ENCODE measurements around the gene LMO1.
A peak's percentile ranks its signal among the peaks of the same experiment; 100 is the strongest.

The LMO1 gene

DNA sequence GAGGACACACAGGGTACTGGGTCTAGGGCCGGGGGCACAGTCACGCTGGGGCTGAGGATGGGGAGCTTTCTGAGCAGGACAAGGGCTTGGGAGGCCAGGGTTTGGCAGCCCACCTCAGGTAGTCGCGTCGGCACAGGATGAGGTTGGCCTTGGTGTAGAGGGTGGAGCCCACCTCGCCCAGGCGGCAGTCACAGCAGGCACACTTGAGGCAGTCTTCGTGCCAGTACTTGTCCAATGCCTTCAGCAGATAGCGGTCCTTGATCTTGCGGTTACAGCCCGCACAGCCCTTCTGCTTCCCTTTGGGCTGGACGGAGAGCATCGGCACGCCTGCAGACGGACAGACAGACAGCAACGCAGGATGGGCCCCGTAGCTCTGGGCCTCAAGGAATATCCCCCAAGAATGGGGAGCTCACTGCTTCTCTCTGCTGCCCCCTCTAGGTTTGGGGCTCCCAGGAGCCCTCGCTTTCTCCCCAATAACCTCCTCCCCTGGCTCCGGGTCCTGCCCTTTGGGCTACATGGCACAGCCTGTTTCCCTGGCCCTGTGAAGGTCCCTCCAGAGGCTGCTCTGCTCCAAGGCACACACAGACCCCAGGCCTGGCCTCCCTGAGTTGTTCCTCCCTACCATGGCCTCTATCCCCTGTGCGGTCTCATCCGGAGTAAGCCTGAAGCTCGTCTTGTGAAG, 33.4 kb downstream of the LMO1 start:
- no peak for DNase-seq (ENCODE audit: extremely low read depth in 1 of 2, low read depth in 1 of 2)

DNA sequence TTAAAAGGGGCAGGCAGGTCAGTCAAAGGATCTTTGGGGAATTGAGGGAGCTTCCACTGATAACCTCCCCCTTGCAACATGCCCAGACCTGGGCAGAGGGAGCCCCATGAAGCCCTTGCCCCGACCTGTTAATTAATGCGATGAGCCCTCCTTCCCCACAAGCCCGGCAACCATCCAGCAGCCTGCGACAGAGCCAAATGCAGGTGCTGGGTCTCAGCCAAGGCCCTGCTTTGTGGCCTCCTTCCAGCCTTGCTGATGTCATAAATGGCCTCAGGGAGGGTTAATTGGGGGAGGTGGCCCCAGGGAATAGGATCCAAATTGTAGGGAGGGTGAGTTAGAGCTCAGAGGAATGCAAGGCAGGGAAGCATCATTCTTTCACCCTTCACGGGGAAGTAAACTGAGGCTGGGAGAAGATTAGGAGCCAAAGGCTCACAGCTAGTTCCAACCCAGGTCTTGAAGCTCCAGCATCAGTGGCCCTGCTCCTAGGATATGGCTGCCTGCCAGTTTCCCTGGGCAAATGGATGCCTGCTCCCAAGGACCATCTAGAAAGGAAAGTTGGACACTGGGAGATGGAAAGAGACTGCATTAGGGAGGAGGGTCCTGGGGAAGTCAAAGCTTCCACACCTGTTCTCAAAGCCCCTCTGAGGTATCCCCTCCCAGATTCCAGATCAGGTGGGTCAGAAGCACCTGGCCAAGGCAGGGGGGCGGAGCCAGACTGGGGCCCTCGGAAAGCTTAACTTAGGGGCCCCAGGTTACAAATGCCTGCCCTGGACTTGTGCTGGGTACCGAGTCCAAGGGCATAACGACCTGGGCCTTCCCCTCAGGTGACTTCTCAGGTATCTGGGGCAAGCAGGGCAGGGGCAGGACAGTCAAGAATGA, 34.1 kb downstream of the LMO1 start:
- DNase-seq (ENCODE audit: extremely low read depth in 1 of 2, low read depth in 1 of 2), result no peak

DNA sequence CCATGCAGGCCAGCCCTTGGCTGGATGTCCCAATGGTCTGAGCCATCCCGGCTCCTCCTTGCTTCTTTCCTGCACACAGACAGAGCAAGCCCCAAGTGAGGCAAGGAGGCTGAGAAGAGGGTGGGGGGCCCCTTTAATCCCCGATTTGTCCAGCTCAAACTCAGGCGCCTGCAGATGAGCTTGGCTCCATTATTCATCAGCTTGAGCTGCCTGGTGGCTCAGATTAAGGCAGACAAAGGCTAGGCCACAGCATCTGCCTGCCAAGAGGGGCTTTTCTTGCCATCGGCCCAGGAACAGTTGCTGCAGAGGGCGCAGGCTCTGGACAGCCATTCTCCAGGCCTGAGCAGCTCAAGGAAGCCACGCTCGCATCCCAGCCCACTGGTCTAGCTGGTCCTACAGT, 35.4 kb downstream of the LMO1 start:
- DNase-seq (ENCODE audit: extremely low read depth in 1 of 2, low read depth in 1 of 2), result no peak

DNA sequence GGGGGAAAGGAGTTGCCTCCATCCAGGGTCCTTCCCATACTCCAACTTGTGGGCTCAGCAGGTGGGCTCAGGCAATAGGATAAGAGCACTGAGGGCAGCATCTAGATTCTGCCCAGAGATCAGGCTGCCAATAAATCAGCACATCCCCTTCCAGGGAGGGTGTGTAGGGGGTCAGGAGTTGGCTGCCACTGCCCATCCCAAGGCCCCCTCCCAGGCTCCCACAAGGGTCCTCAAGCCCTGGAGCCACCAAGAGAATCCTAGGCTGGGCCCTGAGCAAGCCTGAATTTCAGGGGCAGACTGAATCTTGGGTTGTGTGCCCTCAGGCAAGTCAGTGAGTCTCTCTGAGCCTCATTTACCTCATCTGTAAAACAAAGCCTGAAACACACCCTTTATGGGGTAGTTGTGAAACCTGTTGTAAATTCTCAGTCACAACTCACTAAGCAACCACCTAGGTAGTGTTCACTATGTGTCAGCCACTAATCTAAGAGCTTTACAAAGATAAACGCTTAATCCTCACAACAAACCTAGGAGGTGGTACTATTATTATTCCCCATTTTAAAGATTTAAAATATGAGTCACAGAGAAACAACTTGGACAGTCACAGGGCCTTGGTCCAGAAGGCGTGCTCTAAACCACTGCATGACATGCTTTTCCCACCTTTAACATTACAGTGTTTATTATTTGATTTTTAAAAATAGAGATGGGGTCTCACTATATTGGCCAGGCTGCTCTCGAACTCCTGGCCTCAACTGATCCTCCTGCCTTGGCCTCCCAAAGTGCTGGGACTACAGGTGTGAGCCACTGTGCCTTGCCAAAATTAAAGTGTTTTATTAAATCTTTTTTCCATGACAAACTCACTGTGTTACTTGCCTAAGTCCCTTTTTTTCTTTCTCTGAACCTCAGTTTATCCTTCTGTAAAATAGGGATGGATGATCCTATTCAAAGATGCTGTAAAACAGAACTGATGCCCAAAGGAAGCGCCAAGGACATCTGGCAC, 36.2 kb downstream of the LMO1 start:
- DNase-seq (ENCODE audit: extremely low read depth in 1 of 2, low read depth in 1 of 2), result no peak

DNA sequence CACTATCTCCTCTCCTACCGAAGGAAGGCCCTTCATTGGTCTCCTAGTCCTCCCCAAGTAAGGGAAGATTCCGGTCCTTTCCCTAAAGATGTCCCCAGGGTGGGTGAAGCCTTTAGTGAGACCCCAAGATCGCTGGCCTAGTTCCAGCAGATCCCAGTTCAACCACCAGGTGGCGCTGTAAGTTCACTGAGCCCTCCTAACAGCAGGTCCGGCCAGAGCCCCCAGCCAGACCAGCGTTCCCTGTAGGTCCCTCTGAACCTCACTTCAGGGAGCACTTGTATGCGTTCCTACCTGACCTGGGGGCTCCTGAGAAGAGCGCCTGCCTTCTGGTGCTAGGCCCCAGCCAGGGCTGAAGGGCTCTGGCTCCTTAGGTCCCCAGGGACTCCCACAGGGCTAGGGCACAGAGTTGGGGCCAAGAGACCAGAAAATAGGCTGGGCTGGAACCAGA, 38.1 kb downstream of the LMO1 start:
- peak; percentile 19 to 51 for DNase-seq (ENCODE audit: extremely low read depth in 1 of 2, low read depth in 1 of 2)

DNA sequence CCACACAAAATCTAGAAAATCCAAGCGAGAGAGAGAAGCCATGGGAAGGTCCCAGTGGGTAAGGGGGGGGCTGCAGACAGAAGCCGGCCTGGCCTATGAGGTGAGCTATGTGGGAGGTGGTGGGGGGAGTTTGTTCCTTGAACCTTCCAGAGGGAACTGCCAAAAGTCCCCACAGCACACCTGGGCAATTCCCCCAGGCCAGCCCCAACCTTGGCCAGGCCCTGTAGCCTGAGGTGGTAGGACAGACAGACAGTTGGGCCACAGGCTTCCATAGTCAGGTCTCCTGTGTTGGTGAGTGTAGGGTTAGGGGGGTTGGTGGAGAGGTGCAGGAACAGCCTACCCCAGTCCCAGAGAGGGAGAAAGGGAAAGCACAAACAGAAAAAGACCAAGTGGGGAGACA, 39.0 kb downstream of the LMO1 start:
- no peak for DNase-seq (ENCODE audit: extremely low read depth in 1 of 2, low read depth in 1 of 2)

DNA sequence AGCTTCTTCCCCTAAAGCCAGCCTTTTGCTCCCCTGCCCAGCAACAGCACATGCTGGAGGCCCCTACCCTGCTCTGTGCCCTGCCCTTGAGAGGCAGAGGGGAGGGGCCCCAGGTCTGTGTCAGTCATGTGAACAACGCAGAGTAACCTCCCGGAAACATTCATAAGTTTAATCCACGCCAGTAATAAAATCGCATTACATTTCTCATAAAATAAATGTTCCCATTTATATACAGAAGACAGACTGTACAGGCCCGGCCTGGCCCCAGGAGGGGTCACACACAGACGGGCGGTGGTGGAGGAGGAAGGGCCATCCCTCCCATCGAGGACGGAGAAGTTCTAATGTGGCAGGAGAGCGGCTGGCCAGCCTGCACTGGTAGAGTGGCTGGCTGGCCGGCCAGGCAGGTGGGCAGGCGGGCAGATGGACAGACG, 39.5 kb downstream of the LMO1 start:
- DNase-seq (ENCODE audit: extremely low read depth in 1 of 2, low read depth in 1 of 2), result no peak

DNA sequence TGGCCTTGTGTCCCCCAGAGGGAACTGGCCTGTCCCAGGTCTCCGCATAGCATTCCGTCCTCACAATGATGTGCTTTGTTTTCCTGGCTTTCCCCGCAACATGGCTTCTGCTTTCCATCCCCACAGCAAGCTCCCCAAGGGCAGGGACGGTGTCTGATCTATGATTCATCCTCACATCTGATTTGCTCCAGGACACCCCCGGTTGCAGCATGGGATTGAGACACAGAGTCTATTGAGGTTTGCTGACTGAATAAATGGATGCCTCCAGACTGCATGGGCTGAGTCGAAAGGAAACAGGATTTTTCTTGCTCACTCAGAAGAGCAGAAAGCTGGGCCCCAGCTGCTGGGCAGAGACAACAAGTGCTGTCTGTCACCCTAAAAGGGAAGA, 40.2 kb downstream of the LMO1 start:
- DNase-seq (ENCODE audit: extremely low read depth in 1 of 2, low read depth in 1 of 2), result no peak

DNA sequence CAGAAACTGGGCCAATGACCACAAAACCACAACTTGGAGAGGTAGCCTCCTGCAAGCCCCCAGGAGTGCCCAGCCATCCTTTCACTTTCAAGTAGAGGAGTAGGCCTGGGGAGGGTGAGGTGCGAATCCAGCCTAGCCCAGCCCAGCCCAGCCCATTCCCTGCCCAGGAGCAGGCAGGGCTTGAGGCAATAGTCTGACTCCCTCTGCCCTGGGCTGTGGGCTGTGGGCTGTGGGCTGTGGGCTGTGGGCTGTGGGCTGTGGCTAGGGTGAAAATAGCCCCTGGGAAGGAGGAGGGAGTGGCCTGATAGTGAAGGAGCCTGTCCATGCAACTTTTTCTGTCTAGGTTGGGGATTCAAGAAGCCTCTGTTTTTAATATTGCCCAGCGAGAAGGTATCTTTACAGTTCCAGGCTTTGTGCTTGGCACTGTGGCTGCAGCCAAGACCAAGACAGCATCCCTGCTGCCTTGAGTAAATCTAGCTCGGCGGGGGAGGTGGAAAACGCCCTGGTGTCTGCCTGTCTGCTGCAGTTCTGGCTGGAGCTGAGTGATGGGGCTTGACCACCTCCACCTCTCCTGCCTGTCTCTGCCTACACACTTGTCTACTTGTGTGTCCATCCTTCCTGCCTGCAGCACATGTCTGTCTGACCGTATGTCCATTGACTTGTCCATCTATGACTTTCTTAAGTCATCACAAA, 40.7 kb downstream of the LMO1 start:
- DNase-seq (ENCODE audit: extremely low read depth in 1 of 2, low read depth in 1 of 2), result peak in 1 of 2 donors; percentile 14

DNA sequence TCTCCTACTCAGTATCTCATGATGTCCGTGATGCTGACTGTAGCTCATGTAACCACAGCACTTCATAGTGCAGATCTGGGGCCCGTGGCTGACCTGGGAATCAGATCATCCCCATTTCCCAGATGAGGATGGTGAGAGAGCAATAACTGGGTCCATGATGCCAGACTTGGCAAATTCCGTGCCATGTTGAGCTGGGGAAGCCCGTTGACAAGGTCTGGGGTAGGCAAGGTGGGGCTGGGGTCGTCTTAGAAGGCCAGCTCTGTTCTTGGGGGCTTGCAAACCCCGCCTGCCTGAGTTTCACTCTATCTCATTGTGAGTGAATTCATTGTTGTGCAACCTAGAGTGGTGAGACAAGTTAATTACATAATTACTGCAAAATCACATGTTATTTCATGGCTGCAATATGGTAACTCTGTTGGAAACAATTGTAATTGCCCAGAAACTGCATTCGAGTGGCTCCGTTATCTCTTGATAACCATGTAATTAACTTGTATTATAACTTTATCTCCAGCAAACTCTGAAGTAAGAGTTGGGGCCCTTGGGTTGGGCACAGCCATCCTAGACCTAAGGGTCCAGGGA, 41.7 kb downstream of the LMO1 start:
- DNase-seq (ENCODE audit: extremely low read depth in 1 of 2, low read depth in 1 of 2), result no peak

DNA sequence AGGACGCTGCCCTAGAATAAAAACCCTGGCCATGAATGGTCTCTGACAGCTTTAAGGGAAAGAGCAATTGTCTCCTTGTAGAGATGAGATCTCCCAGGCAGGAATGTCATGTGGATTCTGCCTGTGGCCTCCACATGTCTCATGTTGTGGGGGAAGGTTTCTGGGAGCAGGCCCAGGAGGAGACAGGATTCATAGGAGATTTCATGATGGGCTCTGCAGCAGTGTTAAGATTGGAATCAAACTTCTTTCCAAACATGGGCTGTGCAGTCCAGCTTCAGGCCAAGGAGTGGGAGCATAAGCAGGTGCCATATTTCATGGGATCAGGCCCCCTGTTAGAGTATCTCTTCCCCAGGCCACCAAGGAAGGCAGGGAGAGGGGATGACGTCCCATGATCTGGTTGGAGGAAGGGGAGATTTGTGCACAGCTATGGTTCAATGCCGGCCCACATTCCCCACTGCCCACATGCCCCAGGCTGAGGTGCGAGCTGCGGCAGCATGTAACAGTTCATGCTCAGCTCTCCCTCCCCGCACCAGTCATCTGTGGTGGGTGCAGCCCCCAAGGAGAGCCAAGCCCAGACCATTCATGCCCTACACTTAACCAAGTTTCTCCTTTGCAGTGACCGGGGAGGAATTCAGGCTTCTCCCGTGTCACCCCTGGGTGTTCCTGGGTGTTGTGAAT, 42.5 kb downstream of the LMO1 start:
- DNase-seq (ENCODE audit: extremely low read depth in 1 of 2, low read depth in 1 of 2), result no peak

DNA sequence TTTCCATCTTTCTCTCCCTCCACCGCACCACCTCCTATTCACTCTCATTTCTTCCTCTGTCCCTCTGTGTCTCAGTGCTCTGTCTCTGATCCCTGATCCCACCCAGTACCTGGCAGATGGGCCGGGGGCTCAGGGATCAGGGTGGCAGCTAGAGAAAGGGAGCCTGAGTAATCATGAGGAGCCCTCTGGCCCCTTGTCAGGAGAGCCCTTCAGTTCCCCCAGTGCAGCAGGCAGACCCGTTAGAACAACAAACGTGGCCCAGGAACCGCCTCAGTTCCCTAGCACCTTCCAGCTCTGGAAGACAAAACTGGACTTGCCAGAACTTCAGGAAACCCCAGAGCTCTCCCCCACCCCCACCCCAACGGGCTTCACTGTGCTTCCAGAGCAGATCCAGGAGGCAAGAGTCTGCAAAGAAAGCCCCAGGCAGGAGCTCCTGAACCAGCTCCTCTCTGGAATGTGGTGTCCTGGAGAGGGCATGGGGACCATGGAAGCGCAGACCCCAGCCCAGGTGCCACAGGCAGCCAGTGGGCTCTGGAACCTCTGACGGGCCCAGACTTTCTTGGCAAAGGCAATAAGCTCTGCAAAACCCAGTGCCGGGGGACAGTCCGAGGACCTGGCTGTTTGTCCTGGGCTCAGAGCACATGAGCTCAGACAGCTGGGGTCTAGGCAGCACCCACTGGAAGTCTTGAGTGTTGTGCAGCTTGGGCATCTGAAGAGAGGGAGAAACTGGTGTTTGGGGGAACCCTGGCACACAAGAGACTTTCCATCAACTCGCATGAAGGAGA, 43.2 kb downstream of the LMO1 start:
- no peak for DNase-seq (ENCODE audit: extremely low read depth in 1 of 2, low read depth in 1 of 2)

DNA sequence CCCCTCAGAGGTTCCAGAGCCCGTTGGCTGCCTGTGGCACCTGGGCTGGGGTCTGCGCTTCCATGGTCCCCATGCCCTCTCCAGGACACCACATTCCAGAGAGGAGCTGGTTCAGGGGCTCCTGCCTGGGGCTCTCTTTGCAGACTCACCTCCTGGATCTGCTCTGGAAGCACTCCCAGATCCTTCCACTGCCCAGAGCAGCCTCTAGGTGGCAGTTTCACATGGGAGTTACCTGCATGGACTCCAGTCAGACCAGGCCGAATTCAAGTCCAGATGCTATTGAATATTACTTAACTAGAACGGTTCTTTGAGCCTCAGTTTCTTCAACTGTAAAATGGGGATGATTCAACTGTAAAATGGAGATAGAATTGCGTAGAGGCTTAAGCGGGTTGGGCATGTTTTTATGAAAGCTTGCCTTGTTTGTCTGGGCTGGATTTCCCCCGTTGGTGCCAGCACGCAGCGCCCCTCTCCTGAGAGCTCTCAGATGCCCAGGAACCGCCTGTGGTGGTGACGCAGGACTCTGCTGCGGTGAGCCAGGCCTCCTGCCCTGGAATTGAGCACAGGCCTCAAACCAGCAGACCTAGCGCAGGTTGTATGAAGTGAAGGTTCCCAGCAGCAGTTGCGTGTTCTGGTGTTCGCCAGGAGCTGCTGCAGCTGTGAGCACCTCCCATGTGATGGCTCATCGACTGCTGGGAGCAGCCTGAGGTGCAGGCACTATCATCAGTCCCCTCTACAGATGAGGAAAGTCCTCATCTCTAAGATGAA, 44.2 kb downstream of the LMO1 start:
- no peak for DNase-seq (ENCODE audit: extremely low read depth in 1 of 2, low read depth in 1 of 2)

DNA sequence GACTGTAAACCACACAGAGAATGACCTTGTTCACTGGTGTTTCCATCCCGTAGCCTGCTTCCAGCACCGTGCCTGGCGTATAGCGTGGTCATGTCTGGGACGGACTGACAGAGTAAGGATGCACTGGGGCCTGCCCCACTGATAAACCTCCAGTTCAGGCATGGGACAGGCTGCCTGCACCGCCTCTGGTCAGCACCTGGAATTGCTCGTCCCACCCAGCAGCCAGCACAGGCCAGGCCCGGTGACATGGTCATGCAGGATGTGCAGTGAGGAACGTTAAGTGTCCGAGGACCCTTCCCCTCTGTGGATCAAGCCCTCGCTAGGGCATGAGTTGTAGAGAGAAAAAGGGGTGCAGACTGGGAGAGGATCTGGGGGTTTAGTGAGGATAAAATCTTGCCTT, 44.8 kb downstream of the LMO1 start:
- DNase-seq (ENCODE audit: extremely low read depth in 1 of 2, low read depth in 1 of 2), result no peak

DNA sequence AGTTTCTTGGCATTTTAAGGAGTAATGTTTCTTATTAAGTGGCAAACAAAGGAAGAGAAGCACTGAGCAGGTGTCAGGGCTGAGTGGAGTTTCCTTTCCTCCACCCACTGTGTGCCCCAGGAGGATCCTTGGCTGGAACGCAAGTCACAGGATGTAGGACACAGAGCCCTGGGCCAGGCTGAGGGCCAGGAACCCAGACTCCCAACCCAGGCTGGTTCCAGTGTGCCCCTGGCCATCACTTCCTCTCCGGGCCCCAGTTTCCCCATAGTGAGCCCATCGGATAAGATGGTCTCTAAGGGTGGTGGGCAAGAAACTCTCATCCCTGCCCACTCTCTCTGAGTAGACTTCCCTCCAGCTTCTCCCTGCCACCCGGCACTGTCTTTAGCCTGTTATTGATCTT, 45.3 kb downstream of the LMO1 start:
- DNase-seq (ENCODE audit: extremely low read depth in 1 of 2, low read depth in 1 of 2), result no peak

DNA sequence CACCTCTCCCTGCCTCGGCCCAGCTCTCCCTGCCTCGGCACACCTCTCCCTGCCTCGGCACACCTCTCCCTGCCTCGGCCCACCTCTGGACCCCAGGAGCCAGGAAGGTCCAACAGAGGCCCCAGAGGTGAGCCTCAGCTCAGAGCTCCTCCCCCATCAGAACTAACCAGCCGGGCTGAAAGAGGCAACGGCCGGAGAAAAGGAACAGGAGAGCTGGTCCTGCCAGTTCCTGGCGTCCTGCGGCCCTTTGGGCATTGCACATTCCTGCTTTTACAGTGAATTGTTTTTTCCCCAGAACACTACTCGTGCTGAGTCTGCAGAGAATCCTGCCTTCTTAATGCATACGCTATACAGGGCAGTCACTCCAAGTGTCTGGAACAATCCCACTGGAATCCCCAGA, 45.8 kb downstream of the LMO1 start:
- DNase-seq (ENCODE audit: extremely low read depth in 1 of 2, low read depth in 1 of 2), result no peak

DNA sequence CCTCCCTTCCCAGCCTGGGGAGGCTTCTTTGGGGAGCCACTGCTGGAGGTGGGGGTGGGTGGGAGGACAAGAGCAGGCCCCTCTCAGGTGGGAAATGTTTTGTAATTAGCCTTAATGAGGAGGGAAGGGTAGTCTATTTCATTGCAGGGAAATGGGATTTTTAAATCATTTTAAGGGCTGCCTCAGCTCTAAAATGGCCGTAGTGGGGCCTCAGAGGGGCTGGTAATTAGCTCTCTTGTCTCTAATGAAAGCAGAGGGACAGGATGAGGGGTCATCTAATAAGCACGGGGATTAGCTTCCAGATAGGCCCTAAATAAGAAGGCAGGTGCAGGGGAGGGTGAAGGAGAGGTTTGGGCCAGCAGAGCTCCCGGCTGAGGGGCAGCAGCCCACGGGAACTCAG, 46.5 kb downstream of the LMO1 start:
- no peak for DNase-seq (ENCODE audit: extremely low read depth in 1 of 2, low read depth in 1 of 2)

DNA sequence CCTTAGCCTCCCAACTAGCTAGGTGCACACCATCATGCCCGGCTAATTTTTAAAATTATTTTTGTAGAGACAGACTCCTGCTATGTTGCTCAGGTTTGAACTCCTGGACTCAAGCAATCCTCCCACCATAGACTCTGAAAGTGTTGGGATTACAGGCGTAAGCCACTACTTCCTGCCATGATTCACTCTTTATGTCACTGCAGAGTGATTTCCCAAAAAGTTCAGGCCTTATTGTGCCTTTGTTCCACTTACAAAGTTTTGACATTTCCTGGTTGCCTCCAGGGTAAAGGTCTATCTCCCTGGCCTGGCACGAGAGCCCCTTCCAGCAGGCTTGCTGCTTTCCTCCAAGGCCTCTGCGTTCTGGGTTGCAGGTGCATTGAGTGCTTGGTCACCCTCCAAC, 50.3 kb downstream of the LMO1 start:
- DNase-seq (ENCODE audit: extremely low read depth in 1 of 2, low read depth in 1 of 2), result no peak
